HG03103 (cell line): ENCODE data around the gene DIPK1A.

Experiments used
- ATAC-seq: cut with Tn5 transposase; IDR thresholded peaks from one replicate; pipeline ENCODE4 v1.9.1; 2021; ENCODE audit warnings: low read depth; ENCODE audit not compliant: unreplicated experiment

The DIPK1A gene

GRCh38 chr1:92843429-92844352, 117.6 kb downstream of the DIPK1A start:
- ATAC-seq, result no peak

GRCh38 chr1:92843046-92843423, 118.2 kb downstream of the DIPK1A start:
- ATAC-seq, result no peak

- ATAC-seq, result no peak
Measured at GRCh38 chr1:92842082-92843045, 118.9 kb downstream of the DIPK1A start.

GRCh38 chr1:92840600-92840999, 120.7 kb downstream of the DIPK1A start:
- ATAC-seq, result no peak

- no peak for ATAC-seq
Measured at GRCh38 chr1:92839442-92839841, 121.8 kb downstream of the DIPK1A start.

- ATAC-seq, result no peak
Measured at GRCh38 chr1:92838519-92838918, 122.7 kb downstream of the DIPK1A start.

GRCh38 chr1:92837062-92837461, 124.2 kb downstream of the DIPK1A start:
- ATAC-seq, result no peak

GRCh38 chr1:92834617-92835016, 126.6 kb downstream of the DIPK1A start:
- no peak for ATAC-seq

- no peak for ATAC-seq
Measured at GRCh38 chr1:92833840-92834239, 127.4 kb downstream of the DIPK1A start.

- ATAC-seq, result no peak
Measured at GRCh38 chr1:92832537-92833114, 128.6 kb downstream of the DIPK1A start.

- peak; percentile 87 for ATAC-seq
Measured at GRCh38 chr1:92831762-92832536, 129.3 kb downstream of the DIPK1A start, which contains the start of gene RPL5. TSS of gene RPL5 (plus strand) at chr1:92832040. CDS start at chr1:92832115, 75 bp downstream.

GRCh38 chr1:92831368-92831761, 129.9 kb downstream of the DIPK1A start:
- no peak for ATAC-seq

GRCh38 chr1:92826792-92827191, 134.5 kb downstream of the DIPK1A start:
- ATAC-seq, result no peak

GRCh38 chr1:92822879-92823278, 138.4 kb downstream of the DIPK1A start:
- ATAC-seq, result no peak

- ATAC-seq, result no peak
Measured at GRCh38 chr1:92820551-92820950, 140.7 kb downstream of the DIPK1A start.

- ATAC-seq, result no peak
Measured at GRCh38 chr1:92820024-92820423, 141.2 kb downstream of the DIPK1A start.

GRCh38 chr1:92817986-92818764, 143.1 kb downstream of the DIPK1A start:
- ATAC-seq, result peak; percentile 85

- ATAC-seq, result no peak
Measured at GRCh38 chr1:92817137-92817697, 144.0 kb downstream of the DIPK1A start.

GRCh38 chr1:92816732-92817131, 144.5 kb downstream of the DIPK1A start:
- no peak for ATAC-seq
